NCI-H748 (cell line): Measurements from ENCODE around the gene OR7A5.
A peak's percentile ranks its signal among the peaks of the same experiment; 100 is the strongest.
"Not testable (repeated sequence)": the region's sequence is repeated elsewhere in the genome, so short reads cannot be mapped to it uniquely, and the experiment has no call there.

Experiments
- DNase-seq: peaks from one replicate; lab custom pipeline; 2025; ENCODE audit not compliant: unreplicated experiment; lab: John Stamatoyannopoulos, UW

OR7A5 gene

DNA sequence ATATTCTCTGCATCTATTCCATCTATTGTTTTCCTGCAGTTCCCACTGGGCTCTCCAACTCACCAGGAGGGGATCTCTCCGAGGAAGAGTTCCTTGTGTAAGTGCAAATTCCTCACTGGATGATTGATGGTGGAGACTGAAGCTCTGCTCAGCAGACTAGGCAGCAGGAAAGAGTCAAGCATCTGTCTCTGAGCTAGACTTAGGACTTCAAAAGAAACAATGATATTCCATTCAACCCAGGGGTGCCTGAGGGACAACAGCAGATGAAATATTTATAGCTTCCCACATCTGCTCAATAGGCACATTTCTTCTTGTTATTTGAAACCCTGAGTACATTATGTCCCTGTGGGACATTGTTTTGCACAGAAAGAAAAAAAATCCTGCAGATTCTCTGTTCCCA, at the start of gene OR7A5, which contains the start of gene OR7C1:
TSS of gene OR7A5 (minus strand) at position 175 of the 400 bp plus-strand sequence. CDS start 6,944 bp downstream, outside the sequence.
TSS of gene OR7C1 (minus strand) at position 175 of the 400 bp plus-strand sequence. CDS start 35,049 bp downstream, outside the sequence.
- DNase-seq, result no peak

- DNase-seq, result peak; percentile 0
Measured at GRCh38 chr19:14871619-14872230, 36.7 kb upstream of the OR7A5 start.

DNA sequence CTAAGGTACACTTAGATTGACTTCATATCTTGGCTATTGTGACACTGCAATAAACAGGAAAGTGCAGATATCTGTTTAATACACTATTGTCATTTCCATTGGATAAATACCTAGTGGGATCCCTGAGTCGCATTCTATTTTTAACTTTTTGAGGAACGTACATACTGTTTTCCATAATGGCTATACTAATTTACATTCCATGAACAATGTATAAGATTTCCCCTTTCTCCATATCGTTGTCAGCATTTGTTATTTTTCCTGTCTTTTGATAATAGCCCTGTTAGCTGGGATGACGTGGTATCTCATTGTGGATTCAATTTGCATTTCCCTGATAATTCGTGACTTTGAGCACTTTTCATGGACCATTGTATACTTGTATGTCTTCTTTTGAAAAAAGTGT, 33.5 kb upstream of the OR7A5 start:
- no peak for DNase-seq

DNA sequence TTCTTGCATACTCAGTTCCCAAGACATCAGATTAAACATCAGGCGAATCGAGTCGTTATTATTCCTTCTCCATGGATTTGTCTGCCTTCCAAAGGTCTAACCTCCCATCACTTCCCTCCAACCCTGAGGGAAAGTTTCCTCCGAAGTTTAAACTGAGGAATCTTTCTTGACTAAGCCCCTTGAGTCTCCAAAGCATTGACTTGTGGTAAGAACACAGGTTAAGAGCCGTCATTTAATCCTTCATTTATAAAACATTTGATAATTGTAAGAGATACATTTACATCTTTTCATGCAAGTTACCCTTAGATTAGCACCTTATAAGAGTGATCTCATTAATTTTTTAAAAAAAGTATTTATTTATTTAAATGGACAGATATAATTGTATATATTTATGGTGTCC, 13.8 kb upstream of the OR7A5 start, which contains the start of gene OR7A10:
TSS of gene OR7A10 (minus strand) at position 101 of the 400 bp plus-strand sequence. CDS start 7,045 bp downstream, outside the sequence.
- no peak for DNase-seq

GRCh38 chr19:14843578-14843977, 8.6 kb upstream of the OR7A5 start:
- no peak for DNase-seq

DNA sequence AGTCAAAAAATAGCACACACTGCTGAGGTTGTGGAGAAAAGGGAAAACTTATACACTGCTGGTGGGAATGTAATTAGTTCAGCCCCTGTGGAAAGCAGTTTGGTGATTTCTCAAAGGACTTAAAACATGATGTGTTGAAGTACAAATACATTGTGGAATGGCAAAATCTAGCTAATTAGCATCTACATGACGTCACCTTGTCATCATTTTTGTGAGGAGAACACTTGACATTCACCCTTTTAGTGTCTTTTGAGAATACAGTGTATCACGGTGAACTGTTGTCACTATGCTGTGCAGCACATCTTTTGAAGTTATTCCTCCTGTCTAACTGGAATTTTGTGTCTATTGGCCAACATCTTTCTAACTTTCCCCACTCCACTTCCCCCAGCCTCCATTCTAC, 8.2 kb upstream of the OR7A5 start:
- DNase-seq, result no peak

DNA sequence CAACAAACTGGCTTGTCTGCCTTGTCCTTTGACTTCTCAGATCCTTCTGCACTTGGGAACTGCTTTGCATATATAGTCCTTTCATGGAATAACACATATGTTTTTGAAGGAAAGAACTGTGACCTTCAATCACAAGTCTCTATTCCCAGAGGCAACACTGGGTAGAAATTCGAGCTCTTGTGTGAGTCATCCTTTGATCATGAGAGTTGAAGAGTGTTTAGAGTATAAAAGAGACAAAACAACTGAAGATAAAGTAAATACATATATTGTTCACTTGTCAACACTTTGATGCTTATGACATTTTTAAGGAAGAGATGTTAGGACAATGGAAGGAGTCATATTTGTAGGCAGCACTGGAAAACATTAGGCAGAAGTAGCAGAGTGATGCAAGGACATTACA, 5.2 kb upstream of the OR7A5 start:
- no peak for DNase-seq

DNA sequence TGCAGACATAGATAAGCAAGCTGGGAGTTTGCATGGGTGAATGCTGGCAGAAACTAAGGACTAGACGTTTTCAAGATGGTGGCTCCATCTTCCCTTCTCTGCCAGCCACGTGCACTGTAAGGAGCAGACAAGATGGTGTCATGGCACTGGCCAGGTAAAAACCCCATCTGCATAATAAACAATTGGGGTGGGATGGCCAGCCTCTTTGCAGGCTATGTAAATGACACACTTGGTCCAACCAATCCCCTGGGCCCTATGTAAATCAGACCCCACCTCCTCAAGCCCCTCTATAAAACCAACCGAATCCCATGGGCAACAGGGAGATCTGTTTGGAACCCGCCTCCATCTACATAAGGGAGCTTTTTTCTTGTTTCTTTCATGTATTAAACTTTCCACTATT, 2.4 kb upstream of the OR7A5 start:
- no peak for DNase-seq

GRCh38 chr19:14830702-14831101, 4.3 kb downstream of the OR7A5 start:
- no peak for DNase-seq

- DNase-seq, result no peak
Measured at GRCh38 chr19:14826006-14826405, 9.0 kb downstream of the OR7A5 start.

- no peak for DNase-seq
Measured at GRCh38 chr19:14821937-14822336, 13.0 kb downstream of the OR7A5 start.

DNA sequence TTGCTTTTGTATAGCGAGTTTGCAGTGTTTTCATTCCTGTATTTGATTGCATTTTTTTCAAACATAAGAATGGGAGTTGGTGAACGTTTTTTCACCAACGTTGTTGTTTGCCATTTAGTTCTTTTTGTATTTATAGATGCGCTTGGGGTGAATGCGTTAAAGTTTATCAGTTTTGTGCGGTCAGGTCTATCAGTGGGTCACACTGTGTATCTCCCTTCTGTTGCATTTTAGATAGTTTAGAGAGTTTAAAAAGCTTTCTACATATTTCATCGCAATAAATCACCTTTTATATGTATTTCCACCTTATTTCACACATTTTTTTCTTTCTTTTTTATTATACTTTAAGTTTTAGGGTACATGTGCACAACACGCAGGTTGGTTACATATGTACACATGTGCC, 16.4 kb downstream of the OR7A5 start:
- DNase-seq, result no peak

GRCh38 chr19:14817052-14817451, 17.9 kb downstream of the OR7A5 start:
- no peak for DNase-seq

DNA sequence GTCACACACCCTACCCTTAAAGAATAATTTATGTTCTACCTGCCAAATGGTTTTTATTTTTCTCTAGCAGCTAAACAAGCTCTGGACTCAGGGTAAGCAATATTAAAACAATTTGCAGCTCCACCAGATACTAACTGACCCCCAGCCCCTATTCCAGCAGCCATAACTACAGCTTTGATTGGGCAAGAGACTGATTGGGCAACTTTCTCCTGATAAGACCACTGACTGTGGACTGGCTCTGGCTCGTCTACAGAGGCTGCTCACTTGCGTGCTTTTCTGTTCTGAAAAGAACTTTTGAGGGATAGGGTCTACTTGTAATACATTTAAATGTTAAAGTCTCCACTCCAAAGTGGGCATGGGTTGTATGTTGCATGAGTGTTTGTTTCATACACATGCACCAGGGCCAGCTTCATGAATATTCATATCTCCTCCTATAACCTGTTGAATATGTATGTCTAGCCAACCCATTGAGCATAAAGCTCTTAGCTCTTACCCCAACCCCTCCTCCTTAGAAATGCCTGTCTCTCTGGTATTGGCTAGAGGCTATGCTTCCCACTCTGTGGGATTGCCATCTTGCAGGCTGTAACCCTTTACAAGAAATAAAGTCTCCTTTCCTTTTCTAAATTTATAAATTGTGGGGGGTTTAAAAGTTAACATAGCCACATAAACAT, 19.9 kb downstream of the OR7A5 start:
- no peak for DNase-seq

GRCh38 chr19:14809272-14810057, 25.5 kb downstream of the OR7A5 start:
- DNase-seq, result no peak

- no peak for DNase-seq
Measured at GRCh38 chr19:14804765-14805164, 30.2 kb downstream of the OR7A5 start.

- no peak for DNase-seq
Measured at GRCh38 chr19:14798760-14799159, 36.2 kb downstream of the OR7A5 start.

- no peak for DNase-seq
Measured at GRCh38 chr19:14796021-14796420, 39.0 kb downstream of the OR7A5 start.

- DNase-seq, result no peak
Measured at GRCh38 chr19:14795078-14795721, 39.8 kb downstream of the OR7A5 start.

DNA sequence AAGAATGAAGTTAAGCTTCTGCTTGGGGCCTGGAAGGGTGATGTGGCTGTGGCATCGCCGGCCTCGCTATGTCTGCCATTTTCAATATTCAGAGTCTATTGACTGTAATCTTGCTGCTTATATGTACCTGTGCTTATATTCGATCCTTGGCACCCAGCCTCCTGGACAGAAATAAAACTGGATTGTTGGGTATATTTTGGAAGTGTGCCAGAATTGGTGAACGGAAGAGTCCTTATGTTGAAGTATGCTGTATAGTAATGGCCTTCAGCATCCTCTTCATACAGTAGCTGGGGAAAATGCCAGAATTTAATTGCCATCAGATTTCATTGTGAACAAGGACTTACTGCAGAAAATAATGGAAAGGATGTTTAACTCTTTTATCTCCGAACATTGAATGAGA, 42.7 kb downstream of the OR7A5 start:
- DNase-seq, result not testable (repeated sequence)

GRCh38 chr19:14786421-14786851, 48.5 kb downstream of the OR7A5 start:
- peak; percentile 10 for DNase-seq
